Activated T-helper 1 cell treated with Interleukin-2 at 50 U/mL for 16 hours (primary cell): Measurements from ENCODE around the gene ANAPC4.

Experiments
- DNase-seq: peaks from one replicate; pipeline ENCODE4 v3.0.0-alpha.2; 2020; ENCODE audit warnings: low read depth

ANAPC4 gene

DNA sequence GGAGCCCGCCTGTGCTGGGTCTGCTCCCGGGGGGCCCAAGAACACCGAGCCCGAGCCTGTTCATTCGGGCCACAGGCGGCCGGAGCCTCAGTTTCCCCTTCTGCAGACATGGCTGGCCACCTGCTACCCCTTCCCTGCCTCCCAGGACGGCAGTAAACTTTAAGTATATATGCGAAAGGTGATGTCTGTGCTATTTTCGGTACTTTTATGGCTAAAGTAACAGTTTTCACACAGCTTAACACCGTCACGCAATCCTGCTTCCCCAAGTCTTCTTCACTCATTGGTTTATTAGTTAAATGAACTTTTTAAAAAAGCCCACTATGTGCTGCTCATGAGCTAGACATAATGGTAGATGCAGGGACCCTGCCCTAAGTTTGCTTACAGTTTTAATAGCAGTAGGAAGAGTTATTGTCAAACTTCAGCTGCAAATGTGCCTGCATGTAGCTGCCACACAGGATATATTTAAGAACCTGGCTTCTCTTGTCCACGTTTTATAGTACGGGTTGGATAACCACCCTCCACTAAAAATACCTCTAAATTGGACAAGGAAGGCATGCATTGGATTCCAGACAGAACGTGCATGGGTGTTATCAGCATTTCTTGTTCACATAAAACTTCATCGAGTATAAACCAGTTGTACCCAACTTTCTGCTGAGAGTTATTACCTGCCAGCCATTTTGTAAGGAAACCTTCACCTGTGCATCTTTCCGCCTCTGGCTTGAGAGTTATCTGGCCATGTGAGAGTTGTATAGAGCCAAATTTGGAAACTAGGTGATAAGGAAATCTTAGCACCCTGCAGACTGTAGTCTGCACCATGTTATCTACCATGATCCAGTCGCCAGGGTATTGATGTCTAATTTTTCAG lies 741 bp downstream of the ANAPC4 start:
- no peak for DNase-seq

DNA sequence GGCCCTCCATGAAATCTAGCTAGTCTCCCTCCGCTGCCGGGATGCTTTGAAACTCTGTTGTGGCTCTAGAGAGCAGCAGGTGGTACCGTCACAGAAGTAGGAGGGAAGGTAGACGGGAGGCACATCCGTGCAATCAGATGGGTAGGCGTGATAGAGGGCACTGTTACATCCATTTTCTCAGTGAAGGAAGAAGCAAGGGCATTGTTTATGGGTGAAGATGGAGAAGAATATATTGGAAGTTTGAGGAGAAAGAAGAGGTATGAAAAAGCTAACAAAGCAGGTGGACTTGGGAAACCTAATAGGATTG lies 1.3 kb downstream of the ANAPC4 start:
- DNase-seq, result no peak

DNA sequence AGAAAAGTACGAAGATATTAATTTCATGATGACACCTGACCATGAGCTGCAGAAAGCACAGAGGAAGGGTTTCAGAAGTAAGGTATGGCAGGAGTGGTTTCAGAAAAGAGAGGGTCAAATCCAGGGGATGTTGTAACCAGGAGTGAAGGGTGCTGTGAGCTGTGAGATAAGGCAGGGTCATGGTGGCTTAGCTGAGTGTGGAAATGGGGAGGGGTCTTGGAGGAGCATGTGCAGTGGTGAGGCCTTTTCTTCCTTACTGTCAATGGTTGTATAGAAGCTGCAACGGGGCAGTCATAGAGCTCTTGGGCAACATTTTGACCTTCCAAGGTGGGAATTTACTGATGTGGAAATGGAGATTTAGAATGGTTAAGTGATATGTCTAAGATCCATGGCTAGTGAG lies 2.5 kb downstream of the ANAPC4 start:
- DNase-seq, result no peak

DNA sequence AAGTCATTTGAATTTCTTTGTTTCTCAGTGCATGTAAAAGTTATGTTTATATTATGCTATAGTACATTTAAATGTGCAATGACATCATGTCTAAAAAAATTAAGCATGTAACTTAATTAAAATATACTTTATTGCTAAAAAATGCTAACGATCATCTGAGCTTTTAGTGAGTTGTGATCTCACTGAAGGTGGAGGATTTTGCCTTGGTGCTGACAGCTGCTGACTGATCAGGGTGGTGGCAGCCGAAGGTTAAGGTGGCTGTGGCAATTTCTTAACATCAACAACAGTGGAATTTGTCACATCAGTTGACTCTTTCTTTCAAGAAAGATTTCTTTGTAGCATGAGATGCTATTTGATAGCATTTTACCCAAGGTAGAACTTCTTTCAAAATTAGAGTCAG lies 6.6 kb downstream of the ANAPC4 start:
- no peak for DNase-seq

DNA sequence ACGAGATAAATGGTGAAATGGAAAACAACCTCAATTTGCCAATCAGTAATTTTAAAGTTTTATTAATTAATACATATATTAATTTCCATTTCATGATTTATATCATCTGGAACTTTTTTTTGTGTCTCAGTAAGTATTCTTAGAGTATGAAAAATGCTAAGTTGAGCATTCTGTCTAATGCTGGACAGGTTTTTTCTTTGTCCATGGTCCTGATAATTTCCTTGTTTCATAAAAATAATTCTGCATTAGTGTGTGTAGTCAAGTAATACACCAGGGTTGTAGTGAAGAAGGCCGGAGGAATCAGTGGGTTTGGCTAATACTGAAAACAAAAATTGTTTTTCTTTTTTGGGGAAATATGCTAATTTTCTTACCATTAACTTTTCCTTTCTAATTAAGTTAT lies 9.9 kb downstream of the ANAPC4 start:
- no peak for DNase-seq

DNA sequence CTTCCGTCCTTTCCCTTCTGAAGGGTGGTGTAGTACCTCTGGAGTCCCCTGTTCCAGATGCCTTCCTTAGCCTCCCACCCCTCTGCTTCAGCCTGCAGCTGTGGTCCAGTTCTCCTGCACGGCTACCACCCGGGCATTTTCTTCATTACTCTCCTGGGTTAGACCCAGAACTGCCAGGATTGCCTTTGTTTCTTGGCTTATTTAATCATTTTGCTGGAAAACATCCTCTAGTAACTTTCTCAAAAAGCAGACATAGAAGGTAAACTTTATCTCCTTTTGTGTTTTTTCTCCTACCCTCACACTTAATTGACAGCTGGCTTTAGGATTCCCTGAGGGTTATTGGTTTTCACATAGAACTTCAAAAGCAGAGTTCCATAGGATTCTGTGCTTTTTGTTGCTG lies 20.2 kb downstream of the ANAPC4 start:
- no peak for DNase-seq

DNA sequence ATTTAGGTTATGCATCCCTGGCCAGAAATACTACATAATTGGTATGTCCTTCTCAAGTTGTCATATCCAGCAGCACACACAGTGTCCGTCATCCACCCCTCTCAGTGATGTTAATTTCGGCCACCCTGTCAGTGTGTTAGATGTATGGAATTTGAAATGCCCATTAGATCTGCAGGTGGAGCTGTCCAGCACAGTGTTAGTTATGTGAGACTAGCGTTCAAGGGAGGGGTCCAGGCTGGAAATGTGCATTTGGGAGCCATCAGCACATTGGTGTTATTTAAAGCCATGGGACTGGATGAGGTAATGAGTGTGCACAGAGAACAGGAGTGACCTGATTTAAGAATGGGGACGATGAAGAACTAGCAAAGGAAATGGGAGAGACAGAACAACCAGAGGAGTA lies 22.4 kb downstream of the ANAPC4 start:
- DNase-seq, result no peak

DNA sequence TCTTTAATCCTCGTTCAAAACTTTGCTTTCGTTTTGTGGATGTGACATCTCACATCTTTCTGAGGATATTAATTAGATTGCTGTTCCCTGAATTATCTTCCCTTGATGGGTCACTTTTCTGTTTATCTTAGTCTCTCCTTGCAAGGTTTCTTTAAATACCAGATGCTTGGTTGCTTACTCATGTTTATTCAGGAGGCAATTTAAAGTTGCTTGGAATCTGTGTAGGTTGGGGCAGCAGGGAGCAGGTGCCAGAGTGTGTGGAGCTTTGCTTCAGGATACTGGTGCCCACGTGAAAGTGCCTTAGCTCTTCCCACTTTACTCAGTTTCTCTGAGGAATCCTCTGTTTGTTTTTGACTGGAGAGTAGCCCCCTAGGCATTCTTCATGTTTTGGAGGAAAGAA lies 24.0 kb downstream of the ANAPC4 start:
- DNase-seq, result no peak

DNA sequence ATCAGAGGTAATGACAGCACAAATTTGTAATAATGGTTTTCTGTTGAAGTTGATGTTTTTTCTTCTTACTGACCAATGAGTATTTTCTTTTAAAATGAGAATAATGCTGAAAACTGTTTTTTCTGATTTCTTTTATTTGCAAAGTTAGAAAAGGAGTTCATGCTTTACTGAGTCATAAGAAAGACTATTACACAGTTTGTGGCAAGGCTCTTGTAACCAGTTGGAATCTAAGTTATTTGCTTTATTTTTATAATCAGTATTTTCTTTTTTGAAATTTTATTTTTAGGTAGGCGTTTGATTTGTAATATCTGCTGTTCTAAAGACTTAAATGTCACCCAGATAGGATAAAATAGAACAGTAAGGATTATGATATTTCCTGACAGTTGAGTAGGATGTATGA lies 25.5 kb downstream of the ANAPC4 start:
- DNase-seq, result no peak

DNA sequence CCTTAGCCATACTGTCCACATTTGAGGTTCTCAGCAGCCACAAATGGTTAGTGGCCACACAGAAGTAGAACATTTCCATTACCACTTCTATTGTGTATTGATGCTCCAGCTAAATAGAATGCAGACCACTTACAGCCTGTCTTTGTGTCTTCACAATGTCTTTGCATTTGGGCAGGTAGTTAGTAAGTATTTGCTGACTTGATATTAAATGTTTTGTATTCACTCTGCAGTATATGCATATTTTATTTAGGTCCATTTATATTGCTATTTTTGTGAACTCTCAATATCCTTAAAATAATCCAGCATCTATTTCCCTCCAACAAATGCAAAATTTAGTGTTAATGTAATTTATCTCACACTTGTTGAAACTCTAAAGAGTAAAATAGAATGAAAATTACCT lies 26.6 kb downstream of the ANAPC4 start:
- DNase-seq, result no peak

DNA sequence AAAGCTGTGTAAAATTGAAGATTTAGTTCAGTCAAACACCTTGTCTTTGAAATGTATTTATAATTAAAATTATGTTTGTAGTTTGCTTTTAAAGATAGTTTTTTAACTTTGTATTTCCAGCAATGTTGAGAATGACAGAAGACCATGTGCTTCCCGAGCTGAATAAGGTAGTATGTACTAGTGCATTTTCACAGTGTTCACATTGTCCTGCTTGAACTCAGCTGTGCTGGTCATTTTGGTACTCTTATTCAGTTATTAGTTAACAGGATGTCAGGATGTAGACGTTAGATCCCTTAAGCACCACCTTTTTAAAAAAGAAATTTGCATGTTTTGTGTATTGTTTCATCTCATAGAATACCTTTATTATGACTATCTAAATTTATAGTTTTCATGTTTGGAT lies 28.4 kb downstream of the ANAPC4 start:
- DNase-seq, result no peak

DNA sequence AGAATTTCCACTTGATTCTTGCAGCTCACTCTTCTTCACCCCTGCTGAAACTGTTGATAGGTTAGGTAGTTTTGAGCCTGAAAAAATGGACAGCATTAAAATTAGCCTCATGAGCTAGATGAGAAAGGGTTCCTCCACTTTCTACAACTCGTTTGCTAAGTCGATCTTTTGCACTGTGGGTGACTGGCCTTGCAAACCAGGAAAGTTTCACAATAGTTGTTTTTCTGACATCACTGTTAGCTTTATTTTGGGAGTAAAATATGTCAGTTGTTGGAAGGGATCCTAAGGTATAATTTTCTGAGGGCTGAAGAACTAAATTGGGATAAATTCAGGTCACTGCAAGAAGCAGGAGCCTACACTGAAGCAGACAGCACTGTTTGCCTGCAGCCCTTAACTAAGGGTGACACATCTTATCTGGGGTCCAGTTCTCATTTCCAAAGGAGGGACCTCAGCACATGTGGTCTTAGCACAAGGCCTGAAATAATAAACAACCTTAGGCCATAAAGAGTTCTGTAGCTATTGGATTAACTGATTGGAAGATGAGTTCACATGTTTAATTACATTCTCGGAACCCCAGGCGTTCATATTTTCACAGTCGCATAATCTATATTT lies 29.1 kb downstream of the ANAPC4 start:
- no peak for DNase-seq

DNA sequence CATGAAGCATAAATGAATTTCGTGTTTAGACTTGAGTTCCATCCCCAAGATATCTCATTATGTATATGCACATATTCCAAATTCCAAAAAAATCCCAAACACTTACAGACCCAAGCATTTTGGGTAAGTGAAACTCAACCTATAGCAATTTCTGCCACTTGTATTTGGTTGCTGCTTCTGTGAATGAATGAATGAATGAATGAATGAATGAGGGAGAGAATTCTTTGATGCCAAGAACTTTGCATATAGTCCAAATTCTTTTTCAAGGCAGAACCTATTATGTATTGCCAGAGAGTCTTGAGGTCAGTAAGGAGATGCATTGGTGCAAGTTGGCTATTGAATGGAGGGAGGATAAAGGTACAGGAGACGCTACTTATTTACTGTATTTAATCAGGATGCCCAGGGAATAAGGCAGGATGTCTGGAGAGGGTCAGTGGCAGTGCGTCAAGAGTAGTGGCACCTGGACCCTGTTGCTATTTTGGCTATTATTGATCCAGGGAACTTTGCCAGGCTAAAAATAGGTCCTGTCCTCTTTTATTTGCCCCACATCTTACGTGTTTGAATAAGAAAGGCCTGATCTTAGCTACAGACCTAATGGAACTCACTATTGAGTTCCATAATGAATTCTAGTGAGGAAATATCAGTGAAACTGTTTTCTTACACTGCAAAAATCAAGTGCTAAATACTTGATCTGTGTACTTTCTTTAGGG lies 33.9 kb downstream of the ANAPC4 start:
- DNase-seq, result no peak

DNA sequence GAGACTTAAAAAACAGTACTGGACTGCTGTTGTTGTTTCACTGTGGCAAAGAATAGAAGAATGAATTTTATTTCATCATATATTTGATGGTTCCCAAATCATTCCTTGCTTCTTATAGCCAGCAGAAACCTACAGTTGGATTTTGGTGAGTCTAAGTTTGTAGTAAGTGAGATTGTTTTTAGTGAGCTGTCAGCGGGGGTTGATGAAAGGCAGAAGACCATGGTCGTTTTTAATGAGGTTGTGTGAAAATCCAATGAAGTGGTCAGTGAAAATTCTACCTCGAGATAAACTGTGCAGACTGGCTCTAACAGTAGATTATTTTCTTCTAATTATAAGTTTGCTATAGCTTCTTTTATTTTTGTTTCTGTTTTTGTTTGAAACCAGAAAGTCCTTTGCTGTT lies 36.2 kb downstream of the ANAPC4 start:
- DNase-seq, result no peak

DNA sequence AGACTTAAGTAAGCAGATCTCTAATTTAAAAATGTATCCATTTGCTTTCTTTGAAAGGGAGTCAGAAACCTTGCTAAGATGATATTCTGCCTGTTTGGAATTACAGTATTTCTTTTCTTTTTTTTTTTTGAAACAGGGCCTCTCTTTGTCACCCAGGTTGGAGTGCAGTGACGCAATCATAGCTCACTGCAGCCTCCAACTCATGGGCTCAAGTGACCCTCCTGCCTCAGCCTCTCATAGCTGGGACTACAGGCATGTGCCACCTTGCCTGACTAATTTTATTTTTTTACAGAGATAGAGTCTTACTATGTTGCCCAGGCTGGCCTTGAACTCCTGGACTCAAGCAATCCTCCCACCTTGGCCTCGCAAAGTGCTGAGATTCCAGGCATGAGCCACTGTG lies 40.0 kb downstream of the ANAPC4 start:
- no peak for DNase-seq

DNA sequence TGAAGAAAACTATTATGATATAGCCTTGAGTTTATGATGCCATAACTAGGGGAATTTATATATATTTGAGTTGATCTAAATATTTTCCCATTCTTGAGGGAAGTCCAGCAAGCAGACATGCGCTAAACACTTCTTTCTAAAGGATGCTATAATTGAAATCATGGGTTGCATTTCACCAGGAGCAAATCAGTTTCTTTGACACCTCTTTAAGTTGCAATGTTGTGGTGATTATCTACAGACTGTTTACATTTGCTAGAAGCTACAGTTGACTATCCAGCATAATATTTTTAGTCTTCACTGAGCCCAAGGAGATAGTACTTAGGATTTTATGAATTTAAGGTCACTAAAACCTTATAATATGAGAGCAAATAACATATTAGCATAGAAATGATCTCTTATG lies 43.9 kb downstream of the ANAPC4 start:
- DNase-seq, result no peak

DNA sequence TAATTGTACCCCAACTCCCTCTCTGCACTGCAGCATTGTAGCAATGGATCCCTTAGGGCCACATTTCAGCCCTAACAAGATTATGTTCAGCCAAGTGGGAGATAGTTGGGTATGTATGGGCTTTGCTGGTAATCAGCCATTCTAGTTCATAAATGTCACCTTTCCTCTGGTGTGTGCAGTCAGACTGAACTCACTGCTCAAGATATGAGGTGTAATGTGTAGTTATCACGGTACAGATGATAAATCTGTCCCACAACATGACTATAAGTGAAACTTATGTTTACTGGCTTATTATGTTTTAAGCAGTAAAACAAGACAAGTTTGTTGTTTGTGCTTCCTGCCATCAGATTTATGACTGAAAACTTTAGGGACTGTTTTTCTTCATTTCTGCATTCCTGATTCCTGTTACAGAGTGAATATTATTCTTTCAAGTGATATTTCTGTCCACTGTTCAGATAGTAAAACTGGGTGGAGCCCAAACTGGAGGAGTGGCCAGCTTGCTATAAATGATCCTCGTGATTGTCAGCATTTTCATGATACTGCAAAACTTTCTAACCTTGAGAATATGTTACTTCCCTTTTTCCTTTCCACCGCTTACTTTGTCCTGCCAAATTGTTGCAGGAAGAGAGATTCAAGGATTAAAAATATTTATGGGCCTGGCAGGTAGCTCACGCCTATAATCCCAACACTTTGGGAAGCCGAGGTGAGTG lies 44.9 kb downstream of the ANAPC4 start:
- no peak for DNase-seq

DNA sequence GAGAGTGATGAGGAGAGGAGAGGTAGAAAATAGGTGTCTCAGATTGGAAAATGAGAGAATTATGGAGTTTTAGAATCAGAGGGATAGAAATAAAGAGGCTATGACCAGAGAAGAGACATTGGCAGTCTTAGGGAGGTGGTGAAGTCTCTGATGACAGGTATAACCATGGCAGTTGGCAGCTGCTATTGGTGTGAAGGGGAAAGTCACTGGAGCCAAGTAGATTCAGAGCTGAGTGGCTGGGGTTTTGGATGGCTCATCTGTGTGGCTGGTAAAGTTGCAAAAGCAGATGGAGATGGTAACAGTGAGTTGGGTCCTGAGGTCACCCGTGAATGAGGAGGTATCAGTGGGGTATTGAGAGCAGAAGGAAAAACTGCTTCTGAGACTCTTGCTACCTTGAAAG lies 46.5 kb downstream of the ANAPC4 start:
- no peak for DNase-seq

DNA sequence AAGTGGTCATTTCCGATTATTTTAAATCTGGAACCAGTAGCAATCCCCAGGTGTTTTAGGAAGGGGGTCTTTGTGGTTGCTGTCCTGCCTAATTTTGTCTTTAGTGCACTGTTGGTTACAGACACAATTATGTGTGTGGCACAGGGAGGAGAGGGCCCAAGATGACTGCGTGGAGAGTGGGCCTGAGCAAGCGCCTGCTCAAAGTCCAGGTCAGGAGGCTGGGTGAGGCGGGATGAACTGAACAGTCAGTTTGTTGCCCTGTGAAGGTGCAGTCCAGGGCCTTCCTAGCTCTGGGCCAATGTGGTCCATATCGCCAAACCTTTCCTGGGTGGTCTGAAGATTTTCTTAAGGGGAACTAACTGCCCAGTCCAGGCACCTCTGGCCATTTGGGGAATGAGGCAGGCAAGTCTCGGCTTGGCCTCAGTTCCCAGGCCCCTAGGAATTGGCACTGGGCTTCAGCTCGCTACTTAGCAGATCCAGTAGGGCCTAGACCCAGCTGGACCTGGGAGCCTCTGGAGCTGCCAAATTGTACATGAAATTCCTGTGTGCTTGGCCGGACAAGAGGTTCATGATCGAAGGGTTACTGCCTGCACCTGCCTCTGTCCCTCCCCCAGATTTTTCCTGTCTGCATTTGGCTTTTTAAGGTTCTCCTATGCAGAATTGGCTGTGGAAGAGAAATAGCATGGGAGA lies 47.6 kb downstream of the ANAPC4 start:
- DNase-seq, result no peak

DNA sequence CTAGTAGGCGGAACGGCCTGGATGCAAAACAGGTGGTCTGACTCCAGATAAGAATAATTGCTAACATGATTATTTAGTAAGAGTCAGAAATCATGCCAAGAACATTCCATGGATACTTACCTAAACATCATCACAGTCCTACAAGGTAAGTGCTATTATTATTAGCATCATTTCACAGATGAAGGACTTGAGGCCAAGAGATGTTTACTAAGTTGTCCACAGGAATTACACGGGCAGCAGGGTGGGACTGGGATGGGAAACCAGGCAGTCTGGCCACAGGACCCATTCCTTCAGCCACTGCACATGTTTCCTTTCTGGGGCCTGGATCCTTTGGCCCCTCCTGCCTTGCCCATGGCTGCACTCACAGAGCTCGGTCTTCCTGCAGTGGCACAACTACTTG lies 48.3 kb downstream of the ANAPC4 start:
- DNase-seq, result no peak

DNA sequence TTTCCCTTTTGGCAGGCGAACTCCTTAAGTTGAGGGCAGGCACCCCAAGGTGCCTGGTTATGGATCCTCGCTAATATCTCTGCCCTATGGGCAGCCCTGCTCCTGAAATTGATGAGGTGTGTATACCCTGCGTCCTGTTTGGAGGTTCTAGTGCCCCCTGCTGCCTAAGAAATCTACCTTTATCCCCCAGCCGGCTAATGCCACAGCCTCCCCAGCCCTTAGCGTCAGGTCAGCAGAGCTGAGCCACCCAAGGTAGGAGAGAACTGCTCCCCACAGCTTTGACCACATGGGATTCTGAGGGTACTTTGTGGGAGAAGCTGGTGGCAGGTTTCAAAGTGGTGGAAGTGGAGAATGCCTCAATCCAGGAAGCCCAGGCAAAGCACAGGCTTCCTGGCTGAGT lies 50.8 kb downstream of the ANAPC4 start:
- no peak for DNase-seq

DNA sequence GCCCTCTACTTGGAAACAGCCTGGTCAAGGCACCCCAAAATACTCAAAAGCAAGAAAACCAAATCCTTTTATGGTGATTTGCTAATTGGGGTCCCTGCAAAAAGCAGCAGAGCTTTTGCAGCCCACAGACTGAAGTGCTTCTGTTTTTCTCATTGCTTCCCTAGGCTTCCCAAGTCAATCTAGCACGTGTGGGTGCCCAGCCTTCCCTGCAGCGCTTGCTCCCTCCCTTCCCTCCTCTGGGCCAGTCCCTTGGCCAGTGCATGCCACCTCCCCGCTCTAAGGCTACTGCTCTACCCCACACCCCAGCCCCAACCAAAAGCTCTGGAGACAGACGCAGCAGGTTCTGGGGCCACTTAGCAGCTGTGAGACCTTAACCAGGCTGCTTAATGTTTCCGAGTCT lies 53.6 kb downstream of the ANAPC4 start:
- no peak for DNase-seq
